Endothelial cell of umbilical vein (primary cell): Measurements from ENCODE around the gene THEM4. TPM values are rescaled to one million over a fixed set of nuclear protein-coding genes. Genes with fewer than 3 reads are reported as not detected.
"Not testable (repeated sequence)": the region's sequence is repeated elsewhere in the genome, so short reads cannot be mapped to it uniquely, and the experiment has no call there.

Experiments
- BruUV-seq: library from RNA; stranded (reverse); fragments of 400-500 nt; replicated peaks from 2 replicates; lab custom pipeline; 2021; lab: Mats Ljungman, UMichigan
- CTCF ChIA-PET: fragments of 300-600, 350-600 bp; sonication (Branson Sonifier 250); formaldehyde crosslinking; loops from one replicate; lab custom pipeline; 2021; ENCODE audit warnings: antibody characterized with exemption, inconsistent platforms; lab: Charles Lee
- POLR2A ChIA-PET: fragments of 300-600, 350-600 bp; sonication (Branson Sonifier 250); formaldehyde crosslinking; loops from one replicate; lab custom pipeline; 2021; ENCODE audit warnings: antibody characterized with exemption, inconsistent platforms; lab: Charles Lee
- DNase-seq: peaks from one replicate; pipeline ENCODE4 v3.0.0-alpha.2; 2011; ENCODE audit warnings: low read depth, low spot score
- FAIRE-seq: peaks from 2 replicates; lab custom pipeline; 2011; peaks lifted over from hg19 to GRCh38; lab: Jason Lieb, UNC
- H2AFZ ChIP-seq: 2 replicates; pipeline ENCODE4 v1.6.0; 2012; ENCODE audit warnings: low read depth, low read length, control low read depth, inconsistent platforms
- H3K27ac ChIP-seq: 2 replicates; pipeline ENCODE4 v1.5.1; 2011; ENCODE audit warnings: low read depth, mild to moderate bottlenecking, control low read depth, low read length, moderate library complexity; ENCODE audit not compliant: insufficient read depth
- H3K27me3 ChIP-seq, 2 experiments: 2 replicates each; pipeline versions ENCODE4 v1.6.0 to v1.6.1; 2011; ENCODE audit warnings: low read length in 2 of 2, mixed read lengths in 1 of 2; ENCODE audit not compliant: control insufficient read depth in 2 of 2, insufficient read depth in 2 of 2
- H3K36me3 ChIP-seq, 2 experiments: 2 replicates in 1 of 2; 3 replicates in 1 of 2; pipeline ENCODE4 v1.5.1; 2011; ENCODE audit warnings: low read length in 2 of 2, mild to moderate bottlenecking in 1 of 2, moderate library complexity in 1 of 2; ENCODE audit not compliant: control insufficient read depth in 2 of 2, insufficient read depth in 2 of 2; ENCODE audit errors: extremely low read depth in 1 of 2
- H3K4me1 ChIP-seq: 3 replicates; pipeline ENCODE4 v1.5.1; 2011; ENCODE audit warnings: mild to moderate bottlenecking, low read length; ENCODE audit not compliant: control insufficient read depth, insufficient read depth; ENCODE audit errors: extremely low read depth
- H3K4me2 ChIP-seq: 2 replicates; pipeline ENCODE4 v1.6.1; 2011; ENCODE audit warnings: low read length, control low read depth, mixed read lengths; ENCODE audit not compliant: insufficient read depth
- H3K4me3 ChIP-seq, 3 experiments: fragments of 200-600 bp in 1 of 3; sonication (generic), shearing (Covaris generic) in 1 of 3; replicated peaks in 1 of 3; 2 replicates each; pipeline ENCODE4 v1.5.1; 2011 to 2016; ENCODE audit warnings: control low read depth in 3 of 3, low read length in 3 of 3, mild to moderate bottlenecking in 2 of 3, inconsistent platforms in 1 of 3, low read depth in 1 of 3, moderate library complexity in 1 of 3; ENCODE audit not compliant: insufficient read depth in 1 of 3
- H3K79me2 ChIP-seq: 2 replicates; pipeline ENCODE4 v1.6.0; 2012; ENCODE audit warnings: low read length, inconsistent platforms; ENCODE audit not compliant: control insufficient read depth, insufficient read depth
- H3K9ac ChIP-seq: replicated peaks from 2 replicates; pipeline ENCODE3; 2011; ENCODE audit warnings: low read length, control low read depth; ENCODE audit not compliant: insufficient read depth; ENCODE audit errors: extremely low read depth
- H3K9me1 ChIP-seq: replicated peaks from 3 replicates; pipeline ENCODE4 v1.6.0; 2011; ENCODE audit warnings: mild to moderate bottlenecking, low read length; ENCODE audit not compliant: control insufficient read depth, insufficient read depth; ENCODE audit errors: extremely low read depth
- H3K9me3 ChIP-seq: replicated peaks from 2 replicates; pipeline ENCODE4 v1.5.1; 2012; ENCODE audit warnings: low read length, inconsistent platforms; ENCODE audit not compliant: control insufficient read depth, insufficient read depth
- H4K20me1 ChIP-seq: replicated peaks from 2 replicates; pipeline ENCODE3; 2011; ENCODE audit warnings: mild to moderate bottlenecking, low read length; ENCODE audit not compliant: control insufficient read depth, insufficient read depth; ENCODE audit errors: extremely low read depth
- EZH2 ChIP-seq: IDR thresholded peaks from 2 replicates; pipeline ENCODE4 v1.6.1; 2012; ENCODE audit warnings: borderline replicate concordance, low read depth, mild to moderate bottlenecking, moderate library complexity, low read length, inconsistent platforms; ENCODE audit not compliant: severe bottlenecking
- FOS ChIP-seq: IDR thresholded peaks from 2 replicates; pipeline ENCODE4 v1.6.1; 2011; ENCODE audit warnings: mild to moderate bottlenecking, low read length, moderate library complexity, borderline replicate concordance; ENCODE audit not compliant: insufficient read depth
- GATA2 ChIP-seq: IDR thresholded peaks from 2 replicates; pipeline ENCODE4 v1.7.0; 2011; ENCODE audit warnings: low read depth, mild to moderate bottlenecking, moderate library complexity, mixed read lengths, low read length; ENCODE audit not compliant: insufficient read length, insufficient read depth
- JUN ChIP-seq: IDR thresholded peaks from 2 replicates; pipeline ENCODE4 v1.6.1; 2011; ENCODE audit warnings: borderline replicate concordance, low read depth; ENCODE audit not compliant: insufficient read length, insufficient read depth
- MYC ChIP-seq: IDR thresholded peaks from one replicate; pipeline ENCODE4 v1.6.1; 2011; ENCODE audit warnings: mild to moderate bottlenecking, low read depth, low read length
- POLR2A ChIP-seq: IDR thresholded peaks from 2 replicates; pipeline ENCODE4 v1.6.1; 2012; ENCODE audit warnings: low read depth, mild to moderate bottlenecking, control low read depth, low read length
- POLR2AphosphoS5 ChIP-seq: IDR thresholded peaks from 2 replicates; pipeline ENCODE4 v1.6.1; 2012; ENCODE audit warnings: low read depth, mild to moderate bottlenecking, control low read depth, low read length, moderate library complexity; ENCODE audit not compliant: insufficient read depth
- dilution Hi-C: fragments of 300-500 bp; cut with MboI; formaldehyde crosslinking; loops from one replicate; pipeline ENCODE4 v1.15.0; 2019; ENCODE audit warnings: low sequenced_read_pairs; ENCODE audit not compliant: extremely low pct_ligation_motif_present
- intact Hi-C: fragments of 100-400 bp; cut with micrococcal nuclease; formaldehyde crosslinking; loops from one replicate; pipeline ENCODE4 v1.10.0; 2022
- polyA plus RNA-seq, 4 experiments: library from polyadenylated mRNA; depleted of rRNA in 3 of 4; stranded (reverse) in 3 of 4; unstranded in 1 of 4; fragments of >200 nt; gene quantifications; 2 replicates each; pipeline versions ENCODE4 v1.2.1 to v1.2.3, GENCODE V29; 2011 to 2012; ENCODE audit warnings: missing spikeins in 1 of 4
- total RNA-seq: library from RNA; stranded (reverse); gene quantifications from 2 replicates; pipeline ENCODE4 v1.2.3, GENCODE V29; 2021
- TF ChIP-seq, protein P1 (sequence below): IDR thresholded peaks from 2 replicates; pipeline ENCODE4 v1.6.1; 2011; ENCODE audit not compliant: insufficient read depth, insufficient read length
- TF ChIP-seq, protein P2 (sequence below), 2 donors: IDR thresholded peaks; 1 replicate in 1 of 2; 2 replicates in 1 of 2; pipeline ENCODE4 v1.5.1; 2011; ENCODE audit warnings: low read length in 2 of 2, mild to moderate bottlenecking in 2 of 2, moderate library complexity in 2 of 2, control low read depth in 1 of 2, inconsistent platforms in 1 of 2, low read depth in 1 of 2; ENCODE audit not compliant: insufficient read depth in 1 of 2; ENCODE audit errors: extremely low read depth in 1 of 2

Gene THEM4
- total and polyA plus RNA-seq, 2 donors (not counting 3 experiments of a cell fraction or from before 2014, with no cell fraction given): 22.3 to 24.9 TPM

DNA sequence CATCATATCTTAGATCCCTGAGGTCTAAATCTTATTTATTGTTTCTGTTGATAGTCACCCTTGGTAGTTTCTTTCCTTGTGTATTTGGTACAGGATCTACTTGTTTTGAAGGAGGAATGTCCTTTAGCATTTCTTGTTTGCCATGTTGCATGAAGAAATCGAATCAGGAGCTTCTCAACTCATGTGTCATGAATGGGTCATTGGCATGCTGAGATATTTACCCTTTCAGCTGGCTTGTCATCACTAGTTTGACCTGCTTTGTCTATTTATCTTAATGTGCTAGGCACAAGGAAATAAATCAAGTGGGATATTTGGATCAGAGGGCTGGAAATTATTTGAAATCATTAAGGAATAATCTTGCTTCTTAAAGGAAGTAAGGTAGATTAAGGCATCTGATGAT is 23.8 kb downstream of the THEM4 start:
- Histone ChIP-seq H3K9ac (no peak overlapping the region), H3K79me2 (no peaks in the 10 kb centered on the region), H3K4me3 (no peak overlapping the region), H2AFZ (no peak overlapping the region), H3K36me3 (no peaks in the 10 kb centered on the region), H3K9me3 (no peaks in the 10 kb centered on the region), H3K4me1 (peaks cover 11% of the 10 kb centered on the region), H3K27me3 (no peaks in the 10 kb centered on the region), H3K4me2 (no peak overlapping the region), H4K20me1 (no peaks in the 10 kb centered on the region), H3K9me1 (no peaks in the 10 kb centered on the region), H3K27ac (no peak overlapping the region)
- no peak for DNase-seq
- BruUV-seq: no TSS peak
- CTCF ChIA-PET: interaction anchor here (8.2 kb wide), 1 partner anchor 115 kb away, joined by 128 read pairs; no protein-coding TSS in a partner anchor
- TF ChIP-seq, protein P1, sequence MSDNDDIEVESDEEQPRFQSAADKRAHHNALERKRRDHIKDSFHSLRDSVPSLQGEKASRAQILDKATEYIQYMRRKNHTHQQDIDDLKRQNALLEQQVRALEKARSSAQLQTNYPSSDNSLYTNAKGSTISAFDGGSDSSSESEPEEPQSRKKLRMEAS: no peak
- no peak for TF ChIP-seq JUN
- TF ChIP-seq POLR2AphosphoS5: no peak
- TF ChIP-seq FOS: no peak
- no peak for TF ChIP-seq MYC
- no peak for TF ChIP-seq POLR2A
- no peak for TF ChIP-seq GATA2
- TF ChIP-seq EZH2: no peak
- TF ChIP-seq, protein P2, sequence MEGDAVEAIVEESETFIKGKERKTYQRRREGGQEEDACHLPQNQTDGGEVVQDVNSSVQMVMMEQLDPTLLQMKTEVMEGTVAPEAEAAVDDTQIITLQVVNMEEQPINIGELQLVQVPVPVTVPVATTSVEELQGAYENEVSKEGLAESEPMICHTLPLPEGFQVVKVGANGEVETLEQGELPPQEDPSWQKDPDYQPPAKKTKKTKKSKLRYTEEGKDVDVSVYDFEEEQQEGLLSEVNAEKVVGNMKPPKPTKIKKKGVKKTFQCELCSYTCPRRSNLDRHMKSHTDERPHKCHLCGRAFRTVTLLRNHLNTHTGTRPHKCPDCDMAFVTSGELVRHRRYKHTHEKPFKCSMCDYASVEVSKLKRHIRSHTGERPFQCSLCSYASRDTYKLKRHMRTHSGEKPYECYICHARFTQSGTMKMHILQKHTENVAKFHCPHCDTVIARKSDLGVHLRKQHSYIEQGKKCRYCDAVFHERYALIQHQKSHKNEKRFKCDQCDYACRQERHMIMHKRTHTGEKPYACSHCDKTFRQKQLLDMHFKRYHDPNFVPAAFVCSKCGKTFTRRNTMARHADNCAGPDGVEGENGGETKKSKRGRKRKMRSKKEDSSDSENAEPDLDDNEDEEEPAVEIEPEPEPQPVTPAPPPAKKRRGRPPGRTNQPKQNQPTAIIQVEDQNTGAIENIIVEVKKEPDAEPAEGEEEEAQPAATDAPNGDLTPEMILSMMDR (IDR thresholded peaks at IDR 0.05; ENCODE audit: extremely low read depth in 1 of 2, insufficient read depth in 1 of 2, low read depth in 1 of 2, low read length in 2 of 2): no peak
- POLR2A ChIA-PET: no interaction called here
- intact Hi-C loops: no loop called here
- FAIRE-seq: no peak
- dilution Hi-C loops: no loop called here

GRCh38 chr1:151884879-151885278 is 24.4 kb downstream of the THEM4 start:
- FAIRE-seq, POLR2A ChIA-PET: not testable (repeated sequence)
- CTCF ChIA-PET: interaction anchor here (0.9 to 1.3 kb wide), 2 partner anchors 11 to 102 kb away, joined by 4 to 5 read pairs; no protein-coding TSS in a partner anchor

GRCh38 chr1:151884445-151884844 is 24.9 kb downstream of the THEM4 start:
- H3K9me3 ChIP-seq, FAIRE-seq, H3K9ac ChIP-seq, POLR2A ChIA-PET, H4K20me1 ChIP-seq, dilution Hi-C loops, H3K27me3 ChIP-seq, DNase-seq, H3K9me1 ChIP-seq, H3K4me2 ChIP-seq, intact Hi-C loops, BruUV-seq, H3K36me3 ChIP-seq, H2AFZ ChIP-seq, H3K27ac ChIP-seq, H3K4me3 ChIP-seq, H3K79me2 ChIP-seq: not testable (repeated sequence)
- CTCF ChIA-PET: interaction anchor here (0.9 to 1.3 kb wide), 2 partner anchors 10 to 102 kb away, joined by 4 to 5 read pairs; no protein-coding TSS in a partner anchor
- H3K4me1 ChIP-seq: peaks cover 11% of the 10 kb centered on the region

More at GRCh38 chr1:151884879-151885278, 24.4 kb downstream of the THEM4 start:
- H3K4me3 ChIP-seq, H3K27me3 ChIP-seq, H3K9me3 ChIP-seq, H3K79me2 ChIP-seq, H3K4me2 ChIP-seq, intact Hi-C loops, H3K9ac ChIP-seq, DNase-seq, H3K9me1 ChIP-seq, H2AFZ ChIP-seq, H3K36me3 ChIP-seq, H3K27ac ChIP-seq, dilution Hi-C loops, H4K20me1 ChIP-seq, BruUV-seq: not testable (repeated sequence)
- H3K4me1 ChIP-seq: peaks cover 11% of the 10 kb centered on the region
